IMR-90 (cell line): ENCODE measurements around the gene PFKP. TPM values are rescaled to one million over a fixed set of nuclear protein-coding genes. Genes with fewer than 3 reads are reported as not detected.

ENCODE experiments used
- ATAC-seq: fragments of 200-7000 bp; cut with Tn5 transposase; 2 replicates; pipeline ENCODE4 v1.9.1; 2020; ENCODE audit warnings: low read depth, mild to moderate bottlenecking, moderate library complexity
- BruUV-seq: library from RNA; stranded (reverse); fragments of 400-500 nt; replicated peaks from 2 replicates; lab custom pipeline; 2021; lab: Mats Ljungman, UMichigan
- CTCF ChIA-PET: fragments of 300-600 bp; formaldehyde crosslinking; extraction: SDS; loops from one replicate; lab custom pipeline; 2021; ENCODE audit warnings: antibody characterized with exemption; lab: Yijun Ruan, JAX
- POLR2A ChIA-PET: fragments of 300-600 bp; sonication (Branson Sonifier 250); formaldehyde crosslinking; loops from one replicate; lab custom pipeline; 2022; ENCODE audit warnings: antibody characterized with exemption; ENCODE audit not compliant: unreplicated experiment; lab: Charles Lee
- DNase-seq: peaks from one replicate; pipeline ENCODE4 v3.0.0; 2013
- H2AFZ ChIP-seq: replicated peaks from 2 replicates; pipeline ENCODE3; 2013; ENCODE audit warnings: low read length, mild to moderate bottlenecking; ENCODE audit not compliant: poor library complexity
- H2AK5ac ChIP-seq: 2 replicates; pipeline ENCODE4 v1.6.1; 2013; ENCODE audit warnings: low read depth, low read length, inconsistent platforms
- H2AK9ac ChIP-seq: replicated peaks from 2 replicates; pipeline ENCODE3; 2013; ENCODE audit warnings: mild to moderate bottlenecking, low read depth, low read length, moderate library complexity; ENCODE audit not compliant: poor library complexity
- H2BK120ac ChIP-seq: 2 replicates; pipeline ENCODE4 v1.6.1; 2013; ENCODE audit warnings: low read depth, low read length, inconsistent platforms
- H2BK15ac ChIP-seq: 3 replicates; pipeline ENCODE4 v1.6.1; 2013; ENCODE audit warnings: low read depth, low read length, inconsistent platforms
- H2BK20ac ChIP-seq: 2 replicates; pipeline ENCODE4 v1.6.1; 2013; ENCODE audit warnings: low read depth, mild to moderate bottlenecking, inconsistent platforms, low read length, moderate library complexity
- H2BK5ac ChIP-seq: 2 replicates; pipeline ENCODE4 v1.6.1; 2013; ENCODE audit warnings: mild to moderate bottlenecking, low read depth, low read length, inconsistent platforms; ENCODE audit not compliant: poor library complexity, severe bottlenecking
- H3K14ac ChIP-seq: replicated peaks from 2 replicates; pipeline ENCODE4 v1.6.1; 2013; ENCODE audit warnings: low read depth, low read length, inconsistent platforms
- H3K18ac ChIP-seq: 2 replicates; pipeline ENCODE4 v1.6.1; 2013; ENCODE audit warnings: low read depth, low read length, control low read depth
- H3K23ac ChIP-seq: 2 replicates; pipeline ENCODE4 v1.6.1; 2013; ENCODE audit warnings: low read depth, low read length, inconsistent platforms
- H3K27ac ChIP-seq: 2 replicates; pipeline ENCODE4 v1.5.1; 2013; ENCODE audit warnings: mild to moderate bottlenecking, control low read depth, low read length; ENCODE audit not compliant: insufficient read depth
- H3K27me3 ChIP-seq: 2 replicates; pipeline ENCODE4 v1.6.1; 2013; ENCODE audit warnings: low read length; ENCODE audit not compliant: control insufficient read depth, insufficient read depth
- H3K36me3 ChIP-seq: 2 replicates; pipeline ENCODE4 v1.6.1; 2013; ENCODE audit warnings: low read length, mixed read lengths; ENCODE audit not compliant: control insufficient read depth, insufficient read depth
- H3K4ac ChIP-seq: 2 replicates; pipeline ENCODE4 v1.6.1; 2013; ENCODE audit warnings: low read depth, low read length, inconsistent platforms
- H3K4me1 ChIP-seq: 2 replicates; pipeline ENCODE4 v1.6.1; 2013; ENCODE audit warnings: low read length, mixed read lengths; ENCODE audit not compliant: control insufficient read depth, insufficient read depth
- H3K4me2 ChIP-seq: 2 replicates; pipeline ENCODE4 v1.6.1; 2013; ENCODE audit warnings: low read depth, mild to moderate bottlenecking, control low read depth, low read length, moderate library complexity
- H3K4me3 ChIP-seq: 2 replicates; pipeline ENCODE4 v1.5.1; 2013; ENCODE audit warnings: low read depth, mild to moderate bottlenecking, control low read depth, low read length, moderate library complexity; ENCODE audit not compliant: insufficient read depth
- H3K56ac ChIP-seq: 2 replicates; pipeline ENCODE4 v1.6.1; 2013; ENCODE audit warnings: low read length, inconsistent platforms; ENCODE audit not compliant: insufficient read depth; ENCODE audit errors: extremely low read depth
- H3K79me1 ChIP-seq, 2 experiments: 2 replicates each; pipeline ENCODE4 v1.6.1; 2013; ENCODE audit warnings: low read length in 2 of 2, inconsistent platforms in 1 of 2, low read depth in 1 of 2
- H3K9ac ChIP-seq: 2 replicates; pipeline ENCODE4 v1.6.1; 2013; ENCODE audit warnings: low read depth, low read length, control low read depth
- H3K9me1 ChIP-seq: 2 replicates; pipeline ENCODE4 v1.6.1; 2013; ENCODE audit warnings: low read length, inconsistent platforms; ENCODE audit not compliant: insufficient read depth
- H3K9me3 ChIP-seq: 2 replicates; pipeline ENCODE4 v1.6.1; 2013; ENCODE audit warnings: low read length; ENCODE audit not compliant: control insufficient read depth, insufficient read depth
- H4K20me1 ChIP-seq: 2 replicates; pipeline ENCODE4 v1.6.1; 2013; ENCODE audit warnings: low read length, inconsistent platforms; ENCODE audit not compliant: insufficient read depth
- H4K5ac ChIP-seq: 2 replicates; pipeline ENCODE4 v1.6.1; 2013; ENCODE audit warnings: mild to moderate bottlenecking, low read depth, low read length, control low read depth
- H4K8ac ChIP-seq, 2 experiments: 2 replicates each; pipeline ENCODE4 v1.6.1; 2013; ENCODE audit warnings: low read depth in 2 of 2, low read length in 2 of 2, control low read depth in 1 of 2, inconsistent platforms in 1 of 2
- H4K91ac ChIP-seq: 2 replicates; pipeline ENCODE4 v1.6.1; 2013; ENCODE audit warnings: low read depth, low read length, inconsistent platforms; ENCODE audit not compliant: insufficient read depth
- BHLHE40 ChIP-seq: fragments of 150-350 bp; IDR thresholded peaks from 2 replicates; pipeline ENCODE4 v1.6.1; 2016; ENCODE audit warnings: mild to moderate bottlenecking, low read depth, low read length
- CEBPB ChIP-seq: IDR thresholded peaks from 2 replicates; pipeline ENCODE4 v1.6.1; 2012; ENCODE audit warnings: low read depth, low read length, improper control_type of control experiment
- CHD1 ChIP-seq: IDR thresholded peaks from 2 replicates; pipeline ENCODE4 v1.6.1; 2012; ENCODE audit warnings: low read depth, low read length, improper control_type of control experiment
- CTCF ChIP-seq: conservative IDR thresholded peaks from 2 replicates; pipeline ENCODE4 v1.5.1; 2012; ENCODE audit warnings: mild to moderate bottlenecking, low read depth, low read length, improper control_type of control experiment
- FOS ChIP-seq: fragments of 150-350 bp; IDR thresholded peaks from 2 replicates; pipeline ENCODE4 v1.6.1; 2016; ENCODE audit warnings: low read depth, low read length
- MAZ ChIP-seq: IDR thresholded peaks from 2 replicates; pipeline ENCODE4 v1.6.1; 2012; ENCODE audit warnings: low read depth, mild to moderate bottlenecking, low read length, improper control_type of control experiment, moderate library complexity, borderline replicate concordance
- MXI1 ChIP-seq: IDR thresholded peaks from 2 replicates; pipeline ENCODE4 v1.6.1; 2012; ENCODE audit warnings: low read depth, mild to moderate bottlenecking, low read length, moderate library complexity, borderline replicate concordance
- NFE2L2 ChIP-seq: fragments of 150-350 bp; IDR thresholded peaks from 2 replicates; pipeline ENCODE4 v1.6.1; 2016; ENCODE audit warnings: low read depth, mild to moderate bottlenecking, low read length
- POLR2A ChIP-seq: IDR thresholded peaks from 2 replicates; pipeline ENCODE4 v1.6.1; 2012; ENCODE audit warnings: mild to moderate bottlenecking, low read depth, low read length
- RAD21 ChIP-seq: IDR thresholded peaks from 2 replicates; pipeline ENCODE4 v1.6.1; 2012; ENCODE audit warnings: low read length, improper control_type of control experiment
- RCOR1 ChIP-seq: IDR thresholded peaks from 2 replicates; pipeline ENCODE4 v1.6.1; 2012; ENCODE audit warnings: mild to moderate bottlenecking, low read length, improper control_type of control experiment; ENCODE audit not compliant: insufficient replicate concordance
- RFX5 ChIP-seq: IDR thresholded peaks from 2 replicates; pipeline ENCODE4 v1.8.0; 2012; ENCODE audit warnings: low read depth, mild to moderate bottlenecking, low read length, moderate library complexity
- USF2 ChIP-seq: fragments of 150-350 bp; IDR thresholded peaks from 2 replicates; pipeline ENCODE4 v1.6.1; 2017; ENCODE audit warnings: mild to moderate bottlenecking, antibody characterized with exemption, low read length, low read depth
- WGBS, 2 experiments: methylation state at CpG; one replicate each; pipeline versions ENCODE4 v1.1.5 to v1.1.7; 2013; ENCODE audit warnings: missing lambda C conversion rate in 2 of 2; ENCODE audit not compliant: insufficient read length in 1 of 2; ENCODE audit errors: extremely low coverage in 2 of 2; 5-methylcytosine and 5-hydroxymethylcytosine counted together
- dilution Hi-C: fragments of 300-500 bp; cut with HindIII; formaldehyde crosslinking; loops from one replicate; pipeline ENCODE4 v1.14.3; 2018; ENCODE audit warnings: low sequenced_read_pairs; ENCODE audit not compliant: unreplicated experiment
- in situ Hi-C: fragments of 300-500 bp; cut with MboI; formaldehyde crosslinking; loops from 3 replicates; pipeline ENCODE4 v1.14.3; 2019; ENCODE audit warnings: low sequenced_read_pairs, inconsistent platforms, mixed read lengths
- intact Hi-C: fragments of 100-400 bp; cut with micrococcal nuclease; formaldehyde crosslinking; loops from 2 replicates; pipeline ENCODE4 v1.10.0; 2022
- polyA plus RNA-seq, 3 experiments: library from polyadenylated mRNA; depleted of rRNA; stranded (reverse); fragments of >200 nt; gene quantifications; 2 replicates each; pipeline ENCODE4 v1.2.3, GENCODE V29; 2012; ENCODE audit warnings: low replicate concordance in 1 of 3
- total RNA-seq: library from RNA; depleted of rRNA; stranded (reverse); fragments of >200 nt; gene quantifications from 2 replicates; pipeline ENCODE4 v1.2.3, GENCODE V29; 2012

The PFKP gene
- total and polyA plus RNA-seq, 2 of the 4 experiments (the other 2 are of a cell fraction), result 223 to 294 TPM

GRCh38 chr10:3166496-3167290 lies 99.3 kb downstream of the PFKP start (continued):
- TF ChIP-seq MXI1, result no peak

GRCh38 chr10:3167611-3168330 lies 100.4 kb downstream of the PFKP start:
- H4K20me1 ChIP-seq, result peaks cover 8% of the 10 kb centered on the region; the same call in 1 of the 2 replicates
- H3K27me3 ChIP-seq, result no peaks in the 10 kb centered on the region
- H2BK120ac ChIP-seq, result no peak overlapping the region
- 0 out of 2 replicates have a peak, but pooled peaks cover 1% of the 10 kb centered on the region for H3K4me1 ChIP-seq
- no peak overlapping the region for H3K4me2 ChIP-seq
- H2BK15ac ChIP-seq, result no peak overlapping the region
- H3K4me3 ChIP-seq, result no peak overlapping the region
- 95% methylated on average over 5 of the region's 21 CpGs; no CpG with 5 or more reads in 1 of the 2 experiments for WGBS, 2 experiments
- H2AK9ac ChIP-seq, result no peak overlapping the region
- H4K5ac ChIP-seq, result no peak overlapping the region
- dilution Hi-C loops, result no loop called here
- no peak overlapping the region for H2AFZ ChIP-seq
- BruUV-seq, result no TSS peak
- peaks cover 52% of the 10 kb centered on the region for H3K36me3 ChIP-seq
- no peak overlapping the region for H3K27ac ChIP-seq
- H3K79me1 ChIP-seq, result peaks cover 25 to 66% of the 10 kb centered on the region in 2 experiments
- H3K4ac ChIP-seq, result no peak overlapping the region
- H3K23ac ChIP-seq, result no peak overlapping the region
- no peak for ATAC-seq
- H3K9me1 ChIP-seq, result peaks cover 3% of the 10 kb centered on the region; the same call in 1 of the 2 replicates
- H2AK5ac ChIP-seq, result no peak overlapping the region
- in situ Hi-C loops, result no loop called here
- H4K91ac ChIP-seq, result no peak overlapping the region
- POLR2A ChIA-PET, result no interaction called here
- H3K56ac ChIP-seq, result no peak overlapping the region
- no peak overlapping the region for H4K8ac ChIP-seq
- H3K14ac ChIP-seq, result no peak overlapping the region
- no peaks in the 10 kb centered on the region for H3K9me3 ChIP-seq
- H3K18ac ChIP-seq, result no peak overlapping the region
- H2BK20ac ChIP-seq, result no peak overlapping the region
- H3K9ac ChIP-seq, result no peak overlapping the region
- intact Hi-C loops, result no loop called here
- H2BK5ac ChIP-seq, result no peak overlapping the region
- CTCF ChIA-PET, result no interaction called here
- no peak for DNase-seq
- TF ChIP-seq POLR2A, result no peak
- TF ChIP-seq RCOR1, result no peak
- TF ChIP-seq USF2, result no peak
- no peak for TF ChIP-seq FOS
- TF ChIP-seq BHLHE40, result no peak
- no peak for TF ChIP-seq CEBPB
- TF ChIP-seq CHD1, result no peak
- TF ChIP-seq RAD21, result no peak
- TF ChIP-seq RFX5, result no peak
- TF ChIP-seq NFE2L2, result no peak
- no peak for TF ChIP-seq MXI1
- TF ChIP-seq CTCF, result no peak
- TF ChIP-seq MAZ, result no peak
